Measurements from ENCODE around the gene RNF8. TPM values are rescaled to one million over a fixed set of nuclear protein-coding genes. Genes with fewer than 3 reads are reported as not detected.
"Not testable (repeated sequence)": the region's sequence is repeated elsewhere in the genome, so short reads cannot be mapped to it uniquely, and the experiment has no call there.

The RNF8 gene, protein sequence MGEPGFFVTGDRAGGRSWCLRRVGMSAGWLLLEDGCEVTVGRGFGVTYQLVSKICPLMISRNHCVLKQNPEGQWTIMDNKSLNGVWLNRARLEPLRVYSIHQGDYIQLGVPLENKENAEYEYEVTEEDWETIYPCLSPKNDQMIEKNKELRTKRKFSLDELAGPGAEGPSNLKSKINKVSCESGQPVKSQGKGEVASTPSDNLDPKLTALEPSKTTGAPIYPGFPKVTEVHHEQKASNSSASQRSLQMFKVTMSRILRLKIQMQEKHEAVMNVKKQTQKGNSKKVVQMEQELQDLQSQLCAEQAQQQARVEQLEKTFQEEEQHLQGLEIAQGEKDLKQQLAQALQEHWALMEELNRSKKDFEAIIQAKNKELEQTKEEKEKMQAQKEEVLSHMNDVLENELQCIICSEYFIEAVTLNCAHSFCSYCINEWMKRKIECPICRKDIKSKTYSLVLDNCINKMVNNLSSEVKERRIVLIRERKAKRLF
- total RNA-seq, result 18.0 and 21.4 TPM in 2 replicates

DNA sequence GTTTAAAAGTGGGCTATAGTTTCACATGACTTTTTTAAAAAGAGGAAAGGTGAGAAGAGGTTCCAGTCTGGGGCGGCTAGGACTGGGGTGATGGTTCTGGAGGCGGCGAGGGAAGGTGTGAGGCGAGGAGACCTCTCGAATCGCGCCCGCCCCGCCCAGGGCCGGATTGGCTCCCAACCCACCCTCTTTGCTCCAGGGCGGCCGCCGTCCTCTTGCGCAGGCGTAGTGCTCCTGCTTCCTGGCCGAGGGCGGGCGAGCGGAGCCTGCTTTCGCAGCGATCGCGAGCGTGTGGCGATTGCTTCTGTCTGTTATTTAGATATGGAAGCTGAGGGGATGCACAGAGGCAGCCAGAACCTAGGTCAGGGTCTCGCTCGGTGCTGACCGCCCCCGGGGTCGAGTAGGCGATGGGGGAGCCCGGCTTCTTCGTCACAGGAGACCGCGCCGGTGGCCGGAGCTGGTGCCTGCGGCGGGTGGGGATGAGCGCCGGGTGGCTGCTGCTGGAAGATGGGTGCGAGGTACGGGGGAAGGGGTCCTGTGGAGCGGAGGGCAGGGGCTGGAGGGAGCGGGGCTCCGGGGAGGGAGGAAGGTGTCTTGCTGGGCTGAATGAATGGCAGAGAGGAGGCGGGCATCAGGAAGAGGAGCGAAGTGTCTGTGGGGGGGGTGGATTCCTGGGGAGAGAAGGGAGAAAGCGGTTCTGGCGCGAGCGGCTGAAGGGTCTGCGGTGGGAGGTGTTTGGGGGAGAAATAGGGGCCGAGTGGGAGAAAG lies at the start of gene RNF8:
RNF8 (plus strand) TSS at position 223 of the 765 bp plus-strand sequence; CDS start at position 405, 182 bp downstream.
- TF ChIP-seq, protein P1, sequence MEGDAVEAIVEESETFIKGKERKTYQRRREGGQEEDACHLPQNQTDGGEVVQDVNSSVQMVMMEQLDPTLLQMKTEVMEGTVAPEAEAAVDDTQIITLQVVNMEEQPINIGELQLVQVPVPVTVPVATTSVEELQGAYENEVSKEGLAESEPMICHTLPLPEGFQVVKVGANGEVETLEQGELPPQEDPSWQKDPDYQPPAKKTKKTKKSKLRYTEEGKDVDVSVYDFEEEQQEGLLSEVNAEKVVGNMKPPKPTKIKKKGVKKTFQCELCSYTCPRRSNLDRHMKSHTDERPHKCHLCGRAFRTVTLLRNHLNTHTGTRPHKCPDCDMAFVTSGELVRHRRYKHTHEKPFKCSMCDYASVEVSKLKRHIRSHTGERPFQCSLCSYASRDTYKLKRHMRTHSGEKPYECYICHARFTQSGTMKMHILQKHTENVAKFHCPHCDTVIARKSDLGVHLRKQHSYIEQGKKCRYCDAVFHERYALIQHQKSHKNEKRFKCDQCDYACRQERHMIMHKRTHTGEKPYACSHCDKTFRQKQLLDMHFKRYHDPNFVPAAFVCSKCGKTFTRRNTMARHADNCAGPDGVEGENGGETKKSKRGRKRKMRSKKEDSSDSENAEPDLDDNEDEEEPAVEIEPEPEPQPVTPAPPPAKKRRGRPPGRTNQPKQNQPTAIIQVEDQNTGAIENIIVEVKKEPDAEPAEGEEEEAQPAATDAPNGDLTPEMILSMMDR (conservative IDR thresholded peaks at IDR 0.05; ENCODE audit: low read depth, low read length), result no peak
- peak within 1 kb of the TSS; percentile 99 for H3K4me3 ChIP-seq (ENCODE audit: low read depth, low read length)
- peak; percentile 9 for DNase-seq (ENCODE audit: low read depth)

- TF ChIP-seq, protein P1 (conservative IDR thresholded peaks at IDR 0.05; ENCODE audit: low read depth, low read length), result no peak
- no peak overlapping the region for H3K4me3 ChIP-seq (ENCODE audit: low read depth, low read length)
- DNase-seq (ENCODE audit: low read depth), result no peak
Measured at GRCh38 chr6:37304766-37305165, 49.0 kb upstream of the RNF8 start.

DNA sequence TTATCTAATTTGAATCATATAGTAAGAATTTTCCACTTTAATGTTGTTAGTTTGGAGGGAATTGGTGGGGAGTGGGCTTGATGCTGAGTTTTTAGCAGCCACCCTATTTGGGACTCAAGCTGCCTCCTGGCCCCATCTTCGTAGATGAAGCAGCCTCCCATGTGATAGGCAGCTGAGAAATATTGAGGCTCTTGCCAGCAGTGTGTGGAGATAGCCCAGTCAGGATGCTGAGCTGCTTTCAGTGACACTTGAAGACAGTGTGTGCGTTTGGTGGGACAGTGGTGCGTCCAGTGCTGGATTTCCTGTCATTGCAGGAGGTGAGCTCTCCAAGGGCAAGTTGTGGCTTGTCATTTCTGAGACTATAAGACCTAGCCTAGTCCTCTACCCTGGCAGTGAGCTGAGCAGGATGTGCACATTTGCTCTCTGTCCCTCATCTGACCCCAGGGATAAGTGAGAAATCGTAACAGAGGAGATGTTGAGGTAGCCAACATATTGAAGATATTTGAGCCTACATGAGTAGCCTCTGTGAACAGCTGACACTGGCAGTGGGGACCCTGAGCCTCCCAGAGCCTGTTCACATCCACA lies 47.9 kb upstream of the RNF8 start:
- no peak for DNase-seq (ENCODE audit: low read depth)
- TF ChIP-seq, protein P1 (conservative IDR thresholded peaks at IDR 0.05; ENCODE audit: low read depth, low read length), result no peak
- no peak overlapping the region for H3K4me3 ChIP-seq (ENCODE audit: low read depth, low read length)

DNA sequence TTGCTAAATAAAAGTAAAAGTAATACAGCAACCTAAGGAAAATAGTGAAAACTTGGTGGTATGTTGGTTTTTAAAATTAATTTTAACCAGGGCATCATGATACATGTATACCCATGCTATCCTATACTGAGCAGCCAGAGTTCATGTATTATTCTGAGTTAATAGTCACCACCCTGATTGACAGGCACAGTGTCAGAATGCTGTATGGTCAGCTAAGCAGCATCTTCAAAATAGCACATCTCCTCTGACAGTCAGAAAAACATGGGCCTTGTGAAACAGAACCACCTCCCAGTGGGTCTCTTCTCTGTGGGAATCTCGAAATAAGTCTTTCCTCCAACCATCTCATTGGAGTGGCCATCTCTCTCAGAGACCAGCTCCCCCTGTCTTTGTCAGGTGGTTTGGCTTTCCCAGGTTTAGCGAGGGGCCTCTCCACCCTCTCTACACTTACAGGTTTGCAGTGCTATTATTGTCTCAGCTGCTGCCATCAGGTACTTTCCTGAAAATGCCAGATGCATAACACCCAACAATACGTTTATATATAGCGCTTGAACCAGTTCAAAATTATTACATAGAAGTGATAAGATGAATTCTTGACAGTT lies 47.1 kb upstream of the RNF8 start:
- TF ChIP-seq, protein P1 (conservative IDR thresholded peaks at IDR 0.05; ENCODE audit: low read depth, low read length), result no peak
- no peak for DNase-seq (ENCODE audit: low read depth)
- H3K4me3 ChIP-seq (ENCODE audit: low read depth, low read length), result no peak overlapping the region

DNA sequence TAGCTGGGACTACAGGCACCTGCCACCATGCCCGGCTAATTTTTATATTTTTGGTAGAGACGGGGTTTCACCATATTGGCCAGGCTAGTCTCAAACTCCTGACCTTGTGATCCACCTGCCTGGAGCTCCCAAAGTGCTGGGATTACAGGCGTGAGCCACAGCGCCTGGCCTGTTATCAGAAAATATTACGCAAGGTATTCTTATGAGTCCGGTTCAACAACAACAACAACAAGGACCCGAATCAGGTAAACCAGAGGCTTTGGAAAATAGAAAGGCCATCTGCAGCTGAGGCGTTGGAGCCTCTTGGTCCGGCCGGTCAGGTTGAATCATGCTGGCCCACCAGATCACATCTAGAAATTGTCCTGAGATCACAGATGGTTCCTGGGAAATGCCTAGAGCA lies 46.3 kb upstream of the RNF8 start:
- DNase-seq (ENCODE audit: low read depth); H3K4me3 ChIP-seq (ENCODE audit: low read depth, low read length): not testable (repeated sequence)

DNA sequence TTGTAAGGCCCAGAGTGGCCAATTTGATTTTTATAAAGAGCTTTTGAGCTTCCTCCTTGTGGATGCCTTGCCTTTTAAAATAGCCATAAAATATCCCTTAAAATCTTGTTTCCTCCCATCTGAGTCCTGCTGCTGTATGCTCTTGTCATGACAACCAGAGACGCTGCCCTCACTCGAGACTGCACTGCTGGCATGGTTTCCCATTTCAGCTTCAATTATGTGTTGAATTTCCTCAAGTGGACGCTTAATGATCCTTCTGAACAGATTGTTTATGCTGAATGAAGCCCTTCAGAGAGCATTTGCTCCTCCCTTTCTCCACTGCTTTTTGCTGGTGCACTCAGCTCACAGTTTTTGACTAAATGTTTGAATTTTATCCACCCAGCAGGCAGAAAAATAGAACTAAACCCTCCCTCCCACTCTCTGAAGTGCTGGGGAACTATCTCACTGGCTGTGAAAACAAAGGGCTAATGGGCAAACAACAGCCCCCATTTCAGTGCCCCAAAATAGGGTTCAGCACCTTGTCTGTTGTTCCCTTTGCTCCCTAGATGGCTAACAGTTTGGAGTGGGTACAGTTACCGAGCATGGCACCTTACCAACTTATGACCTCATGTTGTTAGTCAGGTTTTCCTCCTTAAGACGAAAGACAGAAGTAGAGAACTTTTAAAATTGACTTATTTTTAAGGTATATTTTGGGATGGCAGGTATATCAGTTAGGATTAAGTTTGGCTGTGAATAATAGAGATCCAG lies 45.5 kb upstream of the RNF8 start:
- TF ChIP-seq, protein P1 (conservative IDR thresholded peaks at IDR 0.05; ENCODE audit: low read depth, low read length), result no peak
- H3K4me3 ChIP-seq (ENCODE audit: low read depth, low read length), result no peak overlapping the region
- no peak for DNase-seq (ENCODE audit: low read depth)
